Dermis blood vessel endothelial cell (primary cell): ENCODE results near the gene ZNF705A. TPM values are rescaled to one million over a fixed set of nuclear protein-coding genes. Genes with fewer than 3 reads are reported as not detected.
"Not testable (repeated sequence)": the region's sequence is repeated elsewhere in the genome, so short reads cannot be mapped to it uniquely, and the experiment has no call there.

Experiments
- DNase-seq: peaks from one replicate; pipeline ENCODE4 v3.0.0; 2010
- total RNA-seq: library from RNA; depleted of rRNA; stranded (reverse); fragments of >200 nt; gene quantifications from 2 replicates; pipeline ENCODE4 v1.2.3, GENCODE V29; 2014

ZNF705A gene
- total RNA-seq, result under 0.01 TPM in 1 of 2 replicates, not detected in the other

- DNase-seq, result peak; percentile 90
Observed at GRCh38 chr12:8156845-8157244, at the start of gene ZNF705A. ZNF705A (plus strand) TSS chr12:8157015; CDS start chr12:8172626, 15,611 bp downstream.

GRCh38 chr12:8108808-8109398, 47.9 kb upstream of the ZNF705A start:
- DNase-seq, result peak; percentile 92

- not testable (repeated sequence) for DNase-seq
Observed at GRCh38 chr12:8113117-8113516, 43.7 kb upstream of the ZNF705A start.

GRCh38 chr12:8120072-8120713, 36.6 kb upstream of the ZNF705A start:
- DNase-seq, result no peak

GRCh38 chr12:8123124-8123912, 33.5 kb upstream of the ZNF705A start, which contains the start of gene CLEC4A:
CLEC4A (plus strand) TSS chr12:8123617; CDS start chr12:8123879, 262 bp downstream.
- DNase-seq, result no peak

GRCh38 chr12:8127138-8127537, 29.7 kb upstream of the ZNF705A start:
- DNase-seq, result no peak

GRCh38 chr12:8133636-8134397, 23.0 kb upstream of the ZNF705A start:
- DNase-seq, result not testable (repeated sequence)

- DNase-seq, result not testable (repeated sequence)
Observed at GRCh38 chr12:8134398-8134930, 22.4 kb upstream of the ZNF705A start.

GRCh38 chr12:8141647-8142046, 15.2 kb upstream of the ZNF705A start:
- DNase-seq, result not testable (repeated sequence)

GRCh38 chr12:8143261-8143660, 13.6 kb upstream of the ZNF705A start:
- DNase-seq, result peak; percentile 10

- peak; percentile 5 for DNase-seq
Observed at GRCh38 chr12:8145754-8146441, 10.9 kb upstream of the ZNF705A start.

GRCh38 chr12:8146442-8146771, 10.4 kb upstream of the ZNF705A start:
- DNase-seq, result no peak

GRCh38 chr12:8154526-8154925, 2.3 kb upstream of the ZNF705A start:
- DNase-seq, result peak; percentile 47

- DNase-seq, result peak; percentile 42
Observed at GRCh38 chr12:8156416-8156815, 399 bp upstream of the ZNF705A start.

- DNase-seq, result peak; percentile 47
Observed at GRCh38 chr12:8157484-8158198, 826 bp downstream of the ZNF705A start.

- DNase-seq, result not testable (repeated sequence)
Observed at GRCh38 chr12:8172911-8173310, 16.1 kb downstream of the ZNF705A start.

- peak; percentile 64 for DNase-seq
Observed at GRCh38 chr12:8179989-8180585, 23.3 kb downstream of the ZNF705A start.

GRCh38 chr12:8181271-8181670, 24.5 kb downstream of the ZNF705A start:
- not testable (repeated sequence) for DNase-seq

- DNase-seq, result not testable (repeated sequence)
Observed at GRCh38 chr12:8182923-8183322, 26.1 kb downstream of the ZNF705A start.

- not testable (repeated sequence) for DNase-seq
Observed at GRCh38 chr12:8183346-8183745, 26.5 kb downstream of the ZNF705A start.

GRCh38 chr12:8184206-8184605, 27.4 kb downstream of the ZNF705A start:
- not testable (repeated sequence) for DNase-seq
